A549 treated with GW870086 at 1 μM for 4 hours (cell line): Measurements from ENCODE around the gene CSF3. TPM values are rescaled to one million over a fixed set of nuclear protein-coding genes. Genes with fewer than 3 reads are reported as not detected.

Source experiments
- total RNA-seq: library from RNA; stranded (reverse); fragments of 200-300 nt; extraction: Qiagen RNA extraction; gene quantifications from 5 replicates; pipeline ENCODE4 v1.2.3, GENCODE V29; 2022; ENCODE audit warnings: low read depth

CSF3 gene, protein sequence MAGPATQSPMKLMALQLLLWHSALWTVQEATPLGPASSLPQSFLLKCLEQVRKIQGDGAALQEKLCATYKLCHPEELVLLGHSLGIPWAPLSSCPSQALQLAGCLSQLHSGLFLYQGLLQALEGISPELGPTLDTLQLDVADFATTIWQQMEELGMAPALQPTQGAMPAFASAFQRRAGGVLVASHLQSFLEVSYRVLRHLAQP
- 0.16 to 0.69 TPM (median 0.48 TPM) in 5 replicates for total RNA-seq

DNA sequence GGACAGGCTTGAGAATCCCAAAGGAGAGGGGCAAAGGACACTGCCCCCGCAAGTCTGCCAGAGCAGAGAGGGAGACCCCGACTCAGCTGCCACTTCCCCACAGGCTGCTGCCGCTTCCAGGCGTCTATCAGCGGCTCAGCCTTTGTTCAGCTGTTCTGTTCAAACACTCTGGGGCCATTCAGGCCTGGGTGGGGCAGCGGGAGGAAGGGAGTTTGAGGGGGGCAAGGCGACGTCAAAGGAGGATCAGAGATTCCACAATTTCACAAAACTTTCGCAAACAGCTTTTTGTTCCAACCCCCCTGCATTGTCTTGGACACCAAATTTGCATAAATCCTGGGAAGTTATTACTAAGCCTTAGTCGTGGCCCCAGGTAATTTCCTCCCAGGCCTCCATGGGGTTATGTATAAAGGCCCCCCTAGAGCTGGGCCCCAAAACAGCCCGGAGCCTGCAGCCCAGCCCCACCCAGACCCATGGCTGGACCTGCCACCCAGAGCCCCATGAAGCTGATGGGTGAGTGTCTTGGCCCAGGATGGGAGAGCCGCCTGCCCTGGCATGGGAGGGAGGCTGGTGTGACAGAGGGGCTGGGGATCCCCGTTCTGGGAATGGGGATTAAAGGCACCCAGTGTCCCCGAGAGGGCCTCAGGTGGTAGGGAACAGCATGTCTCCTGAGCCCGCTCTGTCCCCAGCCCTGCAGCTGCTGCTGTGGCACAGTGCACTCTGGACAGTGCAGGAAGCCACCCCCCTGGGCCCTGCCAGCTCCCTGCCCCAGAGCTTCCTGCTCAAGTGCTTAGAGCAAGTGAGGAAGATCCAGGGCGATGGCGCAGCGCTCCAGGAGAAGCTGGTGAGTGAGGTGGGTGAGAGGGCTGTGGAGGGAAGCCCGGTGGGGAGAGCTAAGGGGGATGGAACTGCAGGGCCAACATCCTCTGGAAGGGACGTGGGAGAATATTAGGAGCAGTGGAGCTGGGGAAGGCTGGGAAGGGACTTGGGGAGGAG is at the start of gene CSF3:
TSS of gene CSF3 (plus strand) at position 436 of the 993 bp plus-strand sequence. CDS start at position 471, 35 bp downstream.

DNA sequence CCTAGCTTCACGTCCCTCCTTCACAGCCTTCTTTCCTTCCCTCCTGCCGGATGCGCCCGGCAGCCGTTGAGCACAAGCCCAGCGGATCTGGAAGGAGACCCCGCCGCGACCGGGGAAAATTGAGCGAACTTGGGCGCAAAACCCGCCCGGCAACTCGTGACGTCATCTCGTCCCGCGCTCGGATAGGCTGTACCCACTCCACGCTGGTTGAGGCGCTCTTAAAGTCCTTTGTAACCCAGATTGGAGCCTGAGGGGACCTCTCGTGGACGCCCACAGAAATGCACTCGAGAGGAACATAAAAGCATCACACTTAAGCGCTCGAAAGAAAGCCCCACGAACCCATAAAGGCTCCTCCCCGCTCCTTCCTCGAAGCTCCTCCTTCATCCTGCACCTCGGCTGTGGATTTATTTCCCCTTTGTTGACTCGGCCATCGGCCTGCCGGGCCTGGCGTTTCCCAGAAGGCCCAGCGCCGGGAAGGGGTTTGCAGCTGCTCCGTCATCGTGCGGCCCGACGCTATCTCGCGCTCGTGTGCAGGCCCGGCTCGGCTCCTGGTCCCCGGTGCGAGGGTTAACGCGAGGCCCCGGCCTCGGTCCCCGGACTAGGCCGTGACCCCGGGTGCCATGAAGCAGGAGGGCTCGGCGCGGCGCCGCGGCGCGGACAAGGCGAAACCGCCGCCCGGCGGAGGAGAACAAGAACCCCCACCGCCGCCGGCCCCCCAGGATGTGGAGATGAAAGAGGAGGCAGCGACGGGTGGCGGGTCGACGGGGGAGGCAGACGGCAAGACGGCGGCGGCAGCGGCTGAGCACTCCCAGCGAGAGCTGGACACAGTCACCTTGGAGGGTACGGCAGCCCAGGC is 34.7 kb upstream of the CSF3 start, which contains the start of gene PSMD3:
TSS of gene PSMD3 (plus strand) at position 457 of the 856 bp plus-strand sequence. CDS start at position 621, 164 bp downstream.

DNA sequence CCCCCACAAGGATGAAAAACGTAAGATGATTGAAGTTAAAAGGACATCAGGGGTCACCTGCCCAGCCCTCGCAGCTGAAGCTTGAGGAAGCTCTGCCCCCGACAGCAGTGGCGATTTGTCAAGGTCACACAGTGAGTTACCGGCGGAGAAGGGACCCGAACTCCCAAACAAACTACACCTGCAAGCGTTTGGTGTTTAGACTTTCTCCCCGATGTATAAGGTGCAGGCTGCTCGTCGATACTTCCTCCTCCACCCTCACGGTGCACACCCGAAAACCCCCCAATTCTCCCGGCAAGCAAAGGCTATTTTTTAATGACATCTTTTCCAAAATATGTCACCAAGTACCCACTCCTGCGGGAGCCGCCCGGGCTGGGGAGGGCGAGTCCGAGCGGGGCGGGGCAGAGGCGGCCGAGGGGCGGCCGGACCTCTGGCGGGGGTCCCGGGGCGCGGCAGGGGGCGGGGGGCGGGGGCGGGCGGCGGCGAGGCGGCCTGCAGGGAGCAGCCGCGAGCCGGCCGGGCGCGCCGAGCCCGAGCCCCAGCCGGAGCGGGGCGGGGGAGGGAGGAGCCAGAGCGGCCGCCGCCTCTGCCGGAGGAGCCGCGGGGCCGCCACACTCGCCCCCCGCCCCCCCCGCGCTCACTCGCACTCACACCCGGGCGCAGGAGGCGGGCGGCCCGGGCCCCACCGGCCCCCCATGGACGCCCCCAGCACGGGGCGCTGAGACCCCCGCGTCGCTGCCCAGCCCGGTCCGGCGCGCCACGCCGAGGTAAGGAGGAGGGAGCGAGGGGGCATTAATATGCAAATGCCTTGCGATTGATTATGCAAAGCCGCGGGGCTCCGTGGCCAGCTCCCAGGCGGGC is 47.3 kb downstream of the CSF3 start, which contains the start of gene THRA:
TSS of gene THRA (plus strand) at position 637 of the 858 bp plus-strand sequence. CDS start 11,524 bp downstream, outside the sequence.

Other genes with a start within 250 kb of the CSF3 start
- not detected in 5 replicates for gene IKZF3, start 151.1 kb upstream of the CSF3 start, total RNA-seq
- not detected in 5 replicates for gene ZPBP2, start 147.2 kb upstream of the CSF3 start, total RNA-seq
- gene GSDMB, start 96.8 kb upstream of the CSF3 start, total RNA-seq, result 1.6 to 3.1 TPM (median 2.4 TPM) in 5 replicates
- 36.6 to 48.2 TPM (median 41.9 TPM) in 5 replicates for gene ORMDL3, start 87.8 kb upstream of the CSF3 start, total RNA-seq
- not detected in 5 replicates for gene LRRC3C, start 87.7 kb upstream of the CSF3 start, total RNA-seq
- not detected in 5 replicates for gene GSDMA, start 52.4 kb upstream of the CSF3 start, total RNA-seq
- 150 to 178 TPM (median 172 TPM) in 5 replicates for gene PSMD3, start 34.6 kb upstream of the CSF3 start, total RNA-seq
- 45.6 to 57.3 TPM (median 54.6 TPM) in 5 replicates for gene MED24, start 39.0 kb downstream of the CSF3 start, total RNA-seq
- gene THRA, start 47.5 kb downstream of the CSF3 start, total RNA-seq, result 17.8 to 25.3 TPM (median 23.9 TPM) in 5 replicates
- 8.6 to 11.3 TPM (median 10.7 TPM) in 5 replicates for gene NR1D1, start 85.1 kb downstream of the CSF3 start, total RNA-seq
- gene MSL1, start 106.5 kb downstream of the CSF3 start, total RNA-seq, result 53.1 to 64.7 TPM (median 63.2 TPM) in 5 replicates
- gene CASC3, start 125.1 kb downstream of the CSF3 start, total RNA-seq, result 42.3 to 46.0 TPM (median 44.3 TPM) in 5 replicates
- gene RAPGEFL1, start 162.0 kb downstream of the CSF3 start, total RNA-seq, result 2.4 to 3.4 TPM (median 2.7 TPM) in 5 replicates
- gene WIPF2, start 203.9 kb downstream of the CSF3 start, total RNA-seq, result 18.7 to 22.2 TPM (median 20.2 TPM) in 5 replicates